HG02852 (cell line): ENCODE results near the gene DUSP10.

Source experiments
- ATAC-seq: cut with Tn5 transposase; IDR thresholded peaks from one replicate; pipeline ENCODE4 v1.9.1; 2021; ENCODE audit warnings: mild to moderate bottlenecking, moderate library complexity; ENCODE audit not compliant: unreplicated experiment

The DUSP10 gene

GRCh38 chr1:221696027-221696426 is 45.9 kb downstream of the DUSP10 start:
- ATAC-seq = no peak

- no peak for ATAC-seq
Observed at GRCh38 chr1:221695301-221695700, 46.6 kb downstream of the DUSP10 start.

GRCh38 chr1:221694109-221694508 is 47.8 kb downstream of the DUSP10 start:
- ATAC-seq = no peak

GRCh38 chr1:221693087-221693486 is 48.8 kb downstream of the DUSP10 start:
- ATAC-seq = no peak

- no peak for ATAC-seq
Observed at GRCh38 chr1:221692643-221693042, 49.2 kb downstream of the DUSP10 start.

GRCh38 chr1:221691261-221691660 is 50.6 kb downstream of the DUSP10 start:
- no peak for ATAC-seq

- no peak for ATAC-seq
Observed at GRCh38 chr1:221690858-221691257, 51.0 kb downstream of the DUSP10 start.

GRCh38 chr1:221689138-221689537 is 52.8 kb downstream of the DUSP10 start:
- ATAC-seq = no peak

GRCh38 chr1:221688488-221688843 is 53.4 kb downstream of the DUSP10 start:
- no peak for ATAC-seq

- no peak for ATAC-seq
Observed at GRCh38 chr1:221687836-221688487, 53.9 kb downstream of the DUSP10 start.

GRCh38 chr1:221683681-221684080 is 58.2 kb downstream of the DUSP10 start:
- no peak for ATAC-seq

GRCh38 chr1:221680085-221680484 is 61.8 kb downstream of the DUSP10 start:
- no peak for ATAC-seq

GRCh38 chr1:221678014-221678413 is 63.9 kb downstream of the DUSP10 start:
- no peak for ATAC-seq

- ATAC-seq = no peak
Observed at GRCh38 chr1:221675880-221676800, 65.7 kb downstream of the DUSP10 start.

- no peak for ATAC-seq
Observed at GRCh38 chr1:221672965-221673364, 68.9 kb downstream of the DUSP10 start.

GRCh38 chr1:221672239-221672645 is 69.6 kb downstream of the DUSP10 start:
- ATAC-seq = no peak

- no peak for ATAC-seq
Observed at GRCh38 chr1:221670081-221670480, 71.8 kb downstream of the DUSP10 start.

GRCh38 chr1:221669441-221669840 is 72.4 kb downstream of the DUSP10 start:
- ATAC-seq = no peak

GRCh38 chr1:221667504-221667903 is 74.4 kb downstream of the DUSP10 start:
- ATAC-seq = peak; percentile 96

GRCh38 chr1:221664253-221664652 is 77.6 kb downstream of the DUSP10 start:
- ATAC-seq = no peak

GRCh38 chr1:221663321-221663720 is 78.6 kb downstream of the DUSP10 start:
- ATAC-seq = no peak

- no peak for ATAC-seq
Observed at GRCh38 chr1:221655766-221656305, 86.1 kb downstream of the DUSP10 start.
